ENCODE results near the gene JPT2. TPM values are rescaled to one million over a fixed set of nuclear protein-coding genes. Genes with fewer than 3 reads are reported as not detected.

Gene JPT2
- polyA plus RNA-seq, 2 of the 4 experiments (the other 2 are of a cell fraction): 97.6 to 139 TPM

DNA sequence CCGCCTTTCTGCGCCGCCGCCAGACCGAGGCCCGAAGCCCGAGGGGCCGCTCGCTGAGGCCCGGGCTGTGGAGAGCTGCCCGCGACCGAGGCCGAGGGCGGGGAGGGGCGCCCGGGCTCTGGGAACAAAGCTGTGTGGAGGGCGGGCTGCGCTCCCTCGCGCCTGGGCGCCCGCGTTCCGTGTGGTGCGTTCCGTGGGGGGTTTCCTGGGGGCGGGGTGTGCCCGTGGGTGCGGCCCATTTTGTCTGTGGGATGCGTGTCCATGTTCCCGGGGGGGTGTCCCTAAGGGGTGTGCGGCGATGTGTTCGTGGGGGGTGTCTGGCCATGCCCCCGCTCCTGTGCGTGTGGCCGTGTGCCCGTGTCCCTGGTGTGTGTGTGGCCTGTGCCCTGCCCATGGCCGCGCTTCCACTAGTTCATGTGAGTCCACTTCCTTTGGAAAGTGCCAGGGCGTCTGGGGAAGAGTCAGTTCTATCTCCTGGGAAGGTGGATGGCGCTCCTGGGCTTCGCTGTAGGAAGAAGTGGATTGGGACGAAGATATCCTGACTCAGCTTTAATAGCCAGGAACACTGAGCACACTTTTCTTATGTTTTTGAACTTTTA is 520 bp downstream of the JPT2 start (continued):
- 0 out of 2 replicates have a peak, but pooled peaks have one; percentile 37 for TF ChIP-seq TFCP2L1 (CRISPR knock-in tag; IDR thresholded peaks at IDR 0.05)
- no peak for TF ChIP-seq FOSL2 (IDR thresholded peaks at IDR 0.05)
- TF ChIP-seq FOSL2 (CRISPR knock-in tag; IDR thresholded peaks at IDR 0.05): no peak
- TF ChIP-seq RAD21 (conservative IDR thresholded peaks at IDR 0.05 in 1 of 2, IDR thresholded peaks at IDR 0.05 in 1 of 2): 0 out of 5 replicates have a peak, but pooled peaks of 1 of the 2 experiments have one; percentile 14
- no peak for TF ChIP-seq CHD2 (IDR thresholded peaks at IDR 0.05; ENCODE audit: low read length, partially characterized antibody)
- TF ChIP-seq HOXB5 (CRISPR knock-in tag; IDR thresholded peaks at IDR 0.05): no peak

DNA sequence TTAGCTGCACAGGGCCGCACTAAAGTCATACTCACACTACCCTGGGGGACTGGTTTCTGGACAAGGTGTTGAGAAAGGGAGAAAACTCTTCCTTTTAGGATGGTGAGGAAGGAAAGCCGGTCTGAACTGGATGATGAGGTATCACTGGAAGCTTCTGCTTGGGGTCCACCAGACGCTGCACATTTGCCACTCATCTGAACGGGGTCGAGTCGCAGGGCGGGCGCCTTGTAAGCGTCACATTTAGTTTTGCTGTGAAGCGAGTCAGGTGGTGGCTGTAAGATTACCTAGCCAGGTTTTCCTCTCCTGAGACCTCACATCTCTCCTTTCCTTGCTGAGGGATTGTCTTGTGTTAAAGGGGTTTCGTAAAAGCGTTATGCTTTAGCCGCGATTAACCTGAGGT is 2.3 kb downstream of the JPT2 start:
- 0 out of 3 replicates have a peak overlapping the region, but pooled peaks have one; percentile 85 for H3K4me3 ChIP-seq
- peak overlapping the region; percentile 85 for H3K4me2 ChIP-seq
- DNase-seq (ENCODE audit: low read depth in 1 of 2, low spot score in 1 of 2) (no peak), ATAC-seq (no peak), FAIRE-seq (no peak)
- ChIA-PET POLR2A (interaction anchor here (1.9 kb wide), 1 partner anchor 26 kb away, joined by 4 read pairs; the partner anchor contains the start of gene MAPK8IP3), CTCF (interaction anchor here (0.8 to 1.9 kb wide), 3 partner anchors 12 to 25 kb away, joined by 3 to 6 read pairs (median 5); partner anchors contain the start of gene MAPK8IP3)
- 95% methylated on average over 14 of the region's 14 CpGs for WGBS (ENCODE audit: missing lambda C conversion rate)
- H3K27ac ChIP-seq: peak overlapping the region in 1 of 2 experiments; percentile 98; a peak in 3 of 6 replicates
- H3K4me1 ChIP-seq: peaks cover 26% of the 10 kb centered on the region
- TF ChIP-seq HOXB5 (CRISPR knock-in tag; IDR thresholded peaks at IDR 0.05): no peak
- H3K9me3 ChIP-seq: no peaks in the 10 kb centered on the region

GRCh38 chr16:1681032-1681431 is 3.0 kb downstream of the JPT2 start:
- H3K9me3 ChIP-seq: no peaks in the 10 kb centered on the region
- H3K4me3 ChIP-seq: no peak overlapping the region
- ChIA-PET POLR2A (interaction anchor here (1.9 kb wide), 1 partner anchor 25 kb away, joined by 4 read pairs; the partner anchor contains the start of gene MAPK8IP3), CTCF (interaction anchor here (0.8 to 1.9 kb wide), 3 partner anchors 11 to 25 kb away, joined by 3 to 6 read pairs (median 5); partner anchors contain the start of gene MAPK8IP3)
- TF ChIP-seq RARB (CRISPR knock-in tag; IDR thresholded peaks at IDR 0.05): no peak
- no peak for TF ChIP-seq POLR2AphosphoS2 (conservative IDR thresholded peaks at IDR 0.05; ENCODE audit: low read length)
- no peak for TF ChIP-seq TFCP2L1 (CRISPR knock-in tag; IDR thresholded peaks at IDR 0.05)
- TF ChIP-seq EHMT2 (IDR thresholded peaks at IDR 0.05; ENCODE audit: low read depth): no peak
- no peak for TF ChIP-seq HOXA7 (CRISPR knock-in tag; IDR thresholded peaks at IDR 0.05)
- TF ChIP-seq EP300 (IDR thresholded peaks at IDR 0.05): no peak
- TF ChIP-seq EHF (CRISPR knock-in tag; IDR thresholded peaks at IDR 0.05): no peak
- TF ChIP-seq MAFK (IDR thresholded peaks at IDR 0.05; ENCODE audit: partially characterized antibody): no peak
- no peak for TF ChIP-seq CHD2 (IDR thresholded peaks at IDR 0.05; ENCODE audit: low read length, partially characterized antibody)
- peaks cover 25% of the 10 kb centered on the region for H3K4me1 ChIP-seq
- ATAC-seq (no peak), DNase-seq (ENCODE audit: low read depth in 1 of 2, low spot score in 1 of 2) (no peak), FAIRE-seq (no peak)
- 93% methylated on average over 10 of the region's 10 CpGs for WGBS (ENCODE audit: missing lambda C conversion rate)
- H3K4me2 ChIP-seq: peak overlapping the region; percentile 85; the same call in 1 of the 3 replicates
- no peak overlapping the region for H3K27ac ChIP-seq

DNA sequence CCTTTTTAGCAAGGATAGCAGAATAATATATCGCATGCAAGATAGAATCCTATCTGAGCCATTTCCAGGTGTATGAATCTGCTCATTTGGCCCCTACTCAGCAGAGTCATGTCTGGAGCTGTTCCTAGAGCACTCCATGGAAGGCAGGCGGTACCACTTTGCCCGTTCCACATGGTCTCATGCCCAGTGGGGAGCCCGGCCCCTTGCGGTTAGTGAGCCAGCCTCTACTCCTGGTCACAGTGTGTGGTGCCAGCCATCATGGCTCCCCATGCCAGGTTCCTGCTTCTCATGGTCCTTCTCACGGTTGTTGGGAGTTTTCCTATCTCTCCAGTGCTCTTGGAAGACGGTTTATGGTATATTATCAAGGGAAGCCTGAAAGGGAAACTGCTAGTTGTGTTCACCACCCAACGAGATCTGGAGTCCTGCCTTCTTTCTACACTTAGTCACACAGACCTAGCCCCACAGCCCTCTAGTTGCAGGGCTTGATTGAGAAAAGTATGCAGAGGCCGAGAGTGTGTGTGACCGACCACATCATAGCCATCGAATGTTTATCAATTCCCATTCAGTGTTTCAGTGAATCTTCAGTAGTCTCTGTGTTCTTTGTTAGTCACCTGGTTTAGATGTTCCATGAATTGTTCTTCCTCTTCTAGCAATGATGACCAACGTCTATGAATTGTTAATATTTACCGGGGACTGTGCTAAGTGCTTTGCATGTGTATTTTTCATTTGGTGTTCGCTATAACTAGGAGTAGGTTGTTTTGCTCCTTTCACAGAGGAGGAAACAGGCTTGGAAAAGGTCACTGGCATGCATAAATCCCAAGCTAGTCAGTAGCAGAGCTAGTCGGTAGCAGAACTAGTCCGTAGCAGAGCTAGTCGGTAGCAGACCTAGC is 9.6 kb downstream of the JPT2 start:
- peak overlapping the region; percentile 85 to 95 for H3K27ac ChIP-seq

More for the DNA sequence above, 9.6 kb downstream of the JPT2 start:
- Histone ChIP-seq H3K4me2 (peak overlapping the region; percentile 79), H3K4me1 (peaks cover 65% of the 10 kb centered on the region), H3K4me3 (no peak overlapping the region; the same call in 2 of the 3 replicates), H3K9me3 (no peaks in the 10 kb centered on the region)
- peak in 1 of 2 experiments; percentile 33 for DNase-seq (ENCODE audit: low read depth in 1 of 2, low spot score in 1 of 2)
- TF ChIP-seq, protein P1, sequence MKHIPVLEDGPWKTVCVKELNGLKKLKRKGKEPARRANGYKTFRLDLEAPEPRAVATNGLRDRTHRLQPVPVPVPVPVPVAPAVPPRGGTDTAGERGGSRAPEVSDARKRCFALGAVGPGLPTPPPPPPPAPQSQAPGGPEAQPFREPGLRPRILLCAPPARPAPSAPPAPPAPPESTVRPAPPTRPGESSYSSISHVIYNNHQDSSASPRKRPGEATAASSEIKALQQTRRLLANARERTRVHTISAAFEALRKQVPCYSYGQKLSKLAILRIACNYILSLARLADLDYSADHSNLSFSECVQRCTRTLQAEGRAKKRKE (CRISPR knock-in tag; IDR thresholded peaks at IDR 0.05; ENCODE audit: low read depth): 0 out of 2 replicates have a peak, but pooled peaks have one; percentile 55
- TF ChIP-seq POLR2AphosphoS2 (conservative IDR thresholded peaks at IDR 0.05; ENCODE audit: low read length) (no peak), RNF2 (IDR thresholded peaks at IDR 0.05; ENCODE audit: borderline replicate concordance, low read depth) (no peak), CBX8 (IDR thresholded peaks at IDR 0.05) (no peak), FOXS1 (CRISPR knock-in tag; IDR thresholded peaks at IDR 0.05) (peak; percentile 11; the same call in 1 of the 2 replicates), RFX5 (IDR thresholded peaks at IDR 0.05) (no peak), NFE2L2 (conservative IDR thresholded peaks at IDR 0.05; ENCODE audit: low read length) (no peak), ZC3H11A (IDR thresholded peaks at IDR 0.05) (no peak), CBX2 (IDR thresholded peaks at IDR 0.05; ENCODE audit: borderline replicate concordance, low read depth) (no peak), CTCF (IDR thresholded peaks at IDR 0.05) (no peak), MAFK (IDR thresholded peaks at IDR 0.05; ENCODE audit: partially characterized antibody) (peak; percentile 10)
- TF ChIP-seq, protein P2, sequence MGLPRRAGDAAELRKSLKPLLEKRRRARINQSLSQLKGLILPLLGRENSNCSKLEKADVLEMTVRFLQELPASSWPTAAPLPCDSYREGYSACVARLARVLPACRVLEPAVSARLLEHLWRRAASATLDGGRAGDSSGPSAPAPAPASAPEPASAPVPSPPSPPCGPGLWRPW (IDR thresholded peaks at IDR 0.05): no peak
- TF ChIP-seq, protein P3, sequence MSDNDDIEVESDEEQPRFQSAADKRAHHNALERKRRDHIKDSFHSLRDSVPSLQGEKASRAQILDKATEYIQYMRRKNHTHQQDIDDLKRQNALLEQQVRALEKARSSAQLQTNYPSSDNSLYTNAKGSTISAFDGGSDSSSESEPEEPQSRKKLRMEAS (IDR thresholded peaks at IDR 0.05): 0 out of 2 replicates have a peak, but pooled peaks have one; percentile 19
- ChIA-PET POLR2A (no interaction called here), CTCF (interaction anchor here (0.7 to 5.3 kb wide), 4 partner anchors 9 to 36 kb away, joined by 3 to 72 read pairs (median 4); partner anchors contain the start of gene MAPK8IP3)
- no peak for ATAC-seq
- FAIRE-seq: no peak
- 42% methylated on average over 17 of the region's 17 CpGs for WGBS (ENCODE audit: missing lambda C conversion rate)
